HFFc6 (cell line): Measurements from ENCODE around the gene SPI1. TPM values are rescaled to one million over a fixed set of nuclear protein-coding genes. Genes with fewer than 3 reads are reported as not detected.

Experiments used
- DNase-seq: peaks from one replicate; pipeline ENCODE4 v3.0.0-alpha.2; 2018
- H3K27ac Mint-ChIP-seq: 2 replicates; pipeline ENCODE4 v1.8.0; 2020; ENCODE audit warnings: mild to moderate bottlenecking, mixed read lengths
- H3K27me3 Mint-ChIP-seq: 2 replicates; pipeline ENCODE4 v1.8.0; 2021; ENCODE audit warnings: mild to moderate bottlenecking, moderate library complexity, mixed read lengths; ENCODE audit not compliant: insufficient read depth
- H3K36me3 Mint-ChIP-seq: 2 replicates; pipeline ENCODE4 v1.8.0; 2021; ENCODE audit warnings: low read depth, mixed read lengths
- H3K4me1 Mint-ChIP-seq: 2 replicates; pipeline ENCODE4 v1.8.0; 2020; ENCODE audit warnings: low read depth, mixed read lengths
- H3K4me3 Mint-ChIP-seq: 2 replicates; pipeline ENCODE4 v1.8.0; 2020; ENCODE audit warnings: mild to moderate bottlenecking, moderate library complexity, mixed read lengths
- H3K9me3 Mint-ChIP-seq: 2 replicates; pipeline ENCODE4 v1.8.0; 2020; ENCODE audit warnings: mild to moderate bottlenecking, mixed read lengths
- CTCF ChIP-seq: fragments of 200-600 bp; sonication (generic); IDR thresholded peaks from 2 replicates; pipeline ENCODE4 v1.5.0; 2021; ENCODE audit warnings: antibody characterized with exemption, mild to moderate bottlenecking
- total RNA-seq, 6 experiments: library from RNA; stranded (reverse); fragmentation: NEBNext Ultra II Directional; extraction: Animal tissue kit (Norgen Biotek cat#: 25700); gene quantifications; 2 replicates in 1 of 6; 3 replicates in 5 of 6; pipeline ENCODE4 v1.2.3, GENCODE V29; 2021

The SPI1 gene
- total RNA-seq, 6 experiments from 2014 or later = not detected

DNA sequence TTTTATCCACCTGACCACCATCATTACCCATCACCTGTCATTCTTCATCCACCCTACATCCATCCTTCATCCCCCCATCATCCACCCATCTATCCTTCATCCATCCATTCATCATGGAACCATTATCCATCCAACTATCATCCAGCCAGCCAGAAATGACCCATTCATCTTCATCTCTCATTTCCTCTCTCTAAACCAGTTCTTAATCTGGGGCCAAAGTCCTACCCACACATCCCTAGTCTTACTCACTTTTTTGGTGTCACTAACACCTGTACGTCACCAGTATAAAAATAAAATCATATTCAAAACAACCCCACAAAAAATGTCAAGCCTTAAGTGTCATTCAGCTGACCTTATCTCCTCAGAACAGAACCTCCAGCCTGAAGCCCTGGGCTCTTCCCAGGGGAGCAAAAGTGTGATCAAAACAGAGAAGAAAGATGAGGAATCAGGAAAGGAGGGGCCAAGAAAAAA, 12.3 kb downstream of the SPI1 start:
- no peak overlapping the region for H3K4me3 Mint-ChIP-seq
- no peak for DNase-seq
- H3K4me1 Mint-ChIP-seq = no peaks in the 10 kb centered on the region
- peaks cover 16% of the 10 kb centered on the region for H3K27me3 Mint-ChIP-seq
- H3K27ac Mint-ChIP-seq = no peak overlapping the region
- H3K9me3 Mint-ChIP-seq = no peaks in the 10 kb centered on the region
- no peaks in the 10 kb centered on the region for H3K36me3 Mint-ChIP-seq
- no peak for TF ChIP-seq CTCF

GRCh38 chr11:47361419-47361818, 16.9 kb downstream of the SPI1 start:
- Mint-ChIP-seq H3K36me3 (no peaks in the 10 kb centered on the region), H3K4me1 (no peaks in the 10 kb centered on the region), H3K27me3 (peaks cover 9% of the 10 kb centered on the region), H3K27ac (no peak overlapping the region), H3K9me3 (no peaks in the 10 kb centered on the region), H3K4me3 (no peak overlapping the region)
- no peak for DNase-seq
- no peak for TF ChIP-seq CTCF

DNA sequence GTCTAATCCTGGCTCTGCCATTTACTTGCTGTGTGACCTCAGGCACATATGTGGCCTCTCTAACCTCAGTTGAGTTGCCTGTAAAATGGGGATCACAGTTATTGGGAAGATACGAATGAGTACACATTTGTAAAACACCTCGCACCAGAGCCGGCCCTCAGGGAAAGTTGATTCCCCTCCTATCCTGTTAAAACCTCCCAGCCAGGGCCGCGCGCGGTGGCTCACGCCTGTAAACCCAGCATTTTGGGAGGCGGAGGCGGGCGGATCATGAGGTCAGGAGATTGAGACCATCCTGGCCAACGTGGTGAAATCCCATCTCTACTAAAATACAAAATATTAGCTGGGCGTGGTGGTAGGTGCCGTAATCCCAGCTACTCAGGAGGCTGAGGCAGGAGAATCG, 18.0 kb downstream of the SPI1 start:
- Mint-ChIP-seq H3K27ac (no peak overlapping the region), H3K9me3 (no peaks in the 10 kb centered on the region), H3K36me3 (no peaks in the 10 kb centered on the region), H3K4me3 (no peak overlapping the region), H3K4me1 (no peaks in the 10 kb centered on the region), H3K27me3 (peaks cover 4% of the 10 kb centered on the region; the same call in 1 of the 2 replicates)
- no peak for TF ChIP-seq CTCF
- no peak for DNase-seq

- H3K4me1 Mint-ChIP-seq = no peaks in the 10 kb centered on the region
- no peak for TF ChIP-seq CTCF
- DNase-seq = no peak
- no peak overlapping the region for H3K27ac Mint-ChIP-seq
- H3K4me3 Mint-ChIP-seq = no peak overlapping the region
- H3K36me3 Mint-ChIP-seq = no peaks in the 10 kb centered on the region
- no peaks in the 10 kb centered on the region for H3K9me3 Mint-ChIP-seq
- H3K27me3 Mint-ChIP-seq = peaks cover 3% of the 10 kb centered on the region; the same call in 1 of the 2 replicates
Measured at GRCh38 chr11:47359586-47359985, 18.8 kb downstream of the SPI1 start.

- H3K4me1 Mint-ChIP-seq = no peaks in the 10 kb centered on the region
- TF ChIP-seq CTCF = no peak
- H3K36me3 Mint-ChIP-seq = no peaks in the 10 kb centered on the region
- no peak overlapping the region for H3K4me3 Mint-ChIP-seq
- no peak for DNase-seq
- H3K27me3 Mint-ChIP-seq = no peaks in the 10 kb centered on the region; the same call in 1 of the 2 replicates
- H3K27ac Mint-ChIP-seq = no peak overlapping the region
- no peaks in the 10 kb centered on the region for H3K9me3 Mint-ChIP-seq
Measured at GRCh38 chr11:47359162-47359561, 19.2 kb downstream of the SPI1 start.

- Mint-ChIP-seq H3K36me3 (no peaks in the 10 kb centered on the region), H3K27ac (no peak overlapping the region), H3K9me3 (no peaks in the 10 kb centered on the region), H3K4me3 (no peak overlapping the region), H3K4me1 (no peaks in the 10 kb centered on the region), H3K27me3 (no peaks in the 10 kb centered on the region; the same call in 1 of the 2 replicates)
- TF ChIP-seq CTCF = no peak
- no peak for DNase-seq
Measured at GRCh38 chr11:47358731-47359051, 19.7 kb downstream of the SPI1 start.
